HCT116 (cell line): ENCODE data around the gene PLEKHN1.

Experiments used
- CBX3 ChIP-seq: IDR thresholded peaks from 2 replicates; pipeline ENCODE4 v1.6.1; 2012; ENCODE audit warnings: low read depth
- CTCF ChIP-seq, 3 experiments: fragments of 200-600 bp in 1 of 3; sonication (generic) in 1 of 3; IDR thresholded peaks in 2 of 3; conservative IDR thresholded peaks in 1 of 3; 2 replicates each; pipeline ENCODE4 v1.5.1; 2012 to 2017; ENCODE audit warnings: low read depth in 2 of 3, low read length in 2 of 3, antibody characterized with exemption in 1 of 3, borderline replicate concordance in 1 of 3, control low read depth in 1 of 3, mild to moderate bottlenecking in 1 of 3, mixed read lengths in 1 of 3, mixed run types in 1 of 3, moderate library complexity in 1 of 3; ENCODE audit not compliant: insufficient read depth in 1 of 3
- EGR1 ChIP-seq: IDR thresholded peaks from 2 replicates; pipeline ENCODE4 v1.6.1; 2012; ENCODE audit warnings: low read depth
- EZH2 ChIP-seq: fragments of 200-600 bp; sonication (generic); IDR thresholded peaks from 2 replicates; pipeline ENCODE4 v1.6.1; 2017; ENCODE audit warnings: antibody characterized with exemption, mixed run types
- FOSL1 ChIP-seq: IDR thresholded peaks from 2 replicates; pipeline ENCODE4 v1.6.1; 2012; ENCODE audit warnings: low read depth
- JUND ChIP-seq: IDR thresholded peaks from 2 replicates; pipeline ENCODE4 v1.6.1; 2012
- POLR2A ChIP-seq: IDR thresholded peaks from 2 replicates; pipeline ENCODE4 v1.7.0; 2011; ENCODE audit warnings: borderline replicate concordance; ENCODE audit not compliant: insufficient read depth, insufficient read length; ENCODE audit errors: extremely low read depth
- POLR2AphosphoS5 ChIP-seq: IDR thresholded peaks from 2 replicates; pipeline ENCODE4 v1.6.1; 2011; ENCODE audit warnings: mild to moderate bottlenecking, low read depth, low read length, moderate library complexity
- RAD21 ChIP-seq: IDR thresholded peaks from 2 replicates; pipeline ENCODE4 v1.6.1; 2012; ENCODE audit warnings: low read depth, mild to moderate bottlenecking
- SP1 ChIP-seq: IDR thresholded peaks from 2 replicates; pipeline ENCODE4 v1.6.1; 2012; ENCODE audit warnings: low read depth
- YY1 ChIP-seq: IDR thresholded peaks from 2 replicates; pipeline ENCODE4 v1.6.1; 2011; ENCODE audit warnings: low read length, low read depth, moderate library complexity, mild to moderate bottlenecking; ENCODE audit not compliant: insufficient replicate concordance; ENCODE audit errors: extremely low read depth
- ZNF274 ChIP-seq: fragments of 200-500 bp; sonication (Bioruptor generic); IDR thresholded peaks from 2 replicates; pipeline ENCODE4 v1.6.1; 2014; ENCODE audit warnings: mild to moderate bottlenecking, low read depth, low read length, inconsistent platforms
- TF ChIP-seq, protein P1 (sequence below): IDR thresholded peaks from 2 replicates; pipeline ENCODE4 v1.6.1; 2012
- TF ChIP-seq, protein P2 (sequence below): IDR thresholded peaks from 2 replicates; pipeline ENCODE4 v1.6.1; 2012

DNA sequence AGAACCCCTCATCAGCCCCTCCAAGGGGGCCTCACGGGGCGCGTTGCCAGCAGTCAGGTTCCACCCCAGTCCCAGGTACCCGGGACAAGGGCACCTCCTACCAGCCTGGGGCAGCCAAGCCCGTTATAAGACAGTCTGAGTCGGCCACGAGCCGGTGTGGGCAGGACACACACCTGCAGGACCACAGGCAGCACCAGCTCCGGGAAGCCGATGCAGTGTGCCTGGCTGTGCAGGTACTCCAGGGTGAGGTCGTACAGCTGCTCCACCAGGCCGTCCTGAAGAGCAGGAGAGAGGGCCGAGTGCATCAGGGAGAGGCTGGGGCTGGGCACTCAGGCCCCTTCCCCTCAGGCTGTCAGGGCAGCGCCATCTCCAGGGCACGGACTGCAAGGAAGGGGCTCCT, 18.3 kb upstream of the PLEKHN1 start:
- TF ChIP-seq CTCF (IDR thresholded peaks at IDR 0.05 in 2 of 3, conservative IDR thresholded peaks at IDR 0.05 in 1 of 3; ENCODE audit: borderline replicate concordance in 1 of 3, insufficient read depth in 1 of 3, low read depth in 2 of 3, low read length in 2 of 3) = no peak
- TF ChIP-seq, protein P1, sequence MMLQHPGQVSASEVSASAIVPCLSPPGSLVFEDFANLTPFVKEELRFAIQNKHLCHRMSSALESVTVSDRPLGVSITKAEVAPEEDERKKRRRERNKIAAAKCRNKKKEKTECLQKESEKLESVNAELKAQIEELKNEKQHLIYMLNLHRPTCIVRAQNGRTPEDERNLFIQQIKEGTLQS = no peak
- TF ChIP-seq, protein P2, sequence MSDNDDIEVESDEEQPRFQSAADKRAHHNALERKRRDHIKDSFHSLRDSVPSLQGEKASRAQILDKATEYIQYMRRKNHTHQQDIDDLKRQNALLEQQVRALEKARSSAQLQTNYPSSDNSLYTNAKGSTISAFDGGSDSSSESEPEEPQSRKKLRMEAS = no peak
- no peak for TF ChIP-seq JUND
- TF ChIP-seq POLR2A = no peak
- TF ChIP-seq EZH2 = no peak
- TF ChIP-seq FOSL1 = no peak
- no peak for TF ChIP-seq SP1
- no peak for TF ChIP-seq ZNF274
- no peak for TF ChIP-seq CBX3
- no peak for TF ChIP-seq RAD21
- TF ChIP-seq YY1 = no peak
- TF ChIP-seq POLR2AphosphoS5 = no peak
- TF ChIP-seq EGR1 = no peak
